GM18519 (cell line): ENCODE data around the gene SASH1.

ENCODE experiments used
- ATAC-seq: cut with Tn5 transposase; IDR thresholded peaks from one replicate; pipeline ENCODE4 v1.9.1; 2021; ENCODE audit warnings: mild to moderate bottlenecking, moderate library complexity; ENCODE audit not compliant: unreplicated experiment, low FRiP score

The SASH1 gene

GRCh38 chr6:148513145-148514071 is 170.8 kb downstream of the SASH1 start:
- ATAC-seq: no peak

GRCh38 chr6:148514091-148514845 is 171.6 kb downstream of the SASH1 start:
- no peak for ATAC-seq

- no peak for ATAC-seq
Measured at GRCh38 chr6:148516217-148516616, 173.6 kb downstream of the SASH1 start.

GRCh38 chr6:148516617-148517016 is 174.0 kb downstream of the SASH1 start:
- no peak for ATAC-seq

GRCh38 chr6:148517470-148517869 is 174.8 kb downstream of the SASH1 start:
- ATAC-seq: no peak

GRCh38 chr6:148518511-148519156 is 176.0 kb downstream of the SASH1 start:
- ATAC-seq: no peak

- ATAC-seq: peak; percentile 96
Measured at GRCh38 chr6:148520109-148520841, 177.6 kb downstream of the SASH1 start.

GRCh38 chr6:148521158-148521557 is 178.5 kb downstream of the SASH1 start:
- ATAC-seq: no peak

GRCh38 chr6:148521586-148521985 is 178.9 kb downstream of the SASH1 start:
- no peak for ATAC-seq

- ATAC-seq: no peak
Measured at GRCh38 chr6:148523048-148523447, 180.4 kb downstream of the SASH1 start.

GRCh38 chr6:148523551-148523950 is 180.9 kb downstream of the SASH1 start:
- no peak for ATAC-seq

- ATAC-seq: no peak
Measured at GRCh38 chr6:148524471-148524882, 181.8 kb downstream of the SASH1 start.

- no peak for ATAC-seq
Measured at GRCh38 chr6:148524976-148525375, 182.3 kb downstream of the SASH1 start.

GRCh38 chr6:148525453-148525852 is 182.8 kb downstream of the SASH1 start:
- no peak for ATAC-seq

GRCh38 chr6:148526145-148526544 is 183.5 kb downstream of the SASH1 start:
- no peak for ATAC-seq

- no peak for ATAC-seq
Measured at GRCh38 chr6:148528292-148528691, 185.7 kb downstream of the SASH1 start.

GRCh38 chr6:148529010-148529409 is 186.4 kb downstream of the SASH1 start:
- ATAC-seq: no peak

- peak; percentile 87 for ATAC-seq
Measured at GRCh38 chr6:148530394-148530953, 187.8 kb downstream of the SASH1 start.

GRCh38 chr6:148530976-148531375 is 188.3 kb downstream of the SASH1 start:
- no peak for ATAC-seq

- no peak for ATAC-seq
Measured at GRCh38 chr6:148532698-148533097, 190.1 kb downstream of the SASH1 start.
